MG63 (cell line): ENCODE results near the gene CFAP54. TPM values are rescaled to one million over a fixed set of nuclear protein-coding genes. Genes with fewer than 3 reads are reported as not detected.
"Not testable (repeated sequence)": the region's sequence is repeated elsewhere in the genome, so short reads cannot be mapped to it uniquely, and the experiment has no call there.

Experiments
- DNase-seq: peaks from one replicate; pipeline ENCODE4 v3.0.0-alpha.2; 2020
- H3K27me3 ChIP-seq: fragments of 250-450 bp; sonication (Bioruptor Pico); 2 replicates; pipeline ENCODE4 v1.5.1; 2020; ENCODE audit warnings: mild to moderate bottlenecking, moderate library complexity
- H3K36me3 ChIP-seq: fragments of 250-450 bp; sonication (Bioruptor Pico); 2 replicates; pipeline ENCODE4 v1.5.1; 2020; ENCODE audit warnings: mild to moderate bottlenecking, moderate library complexity
- H3K4me3 ChIP-seq: fragments of 250-450 bp; sonication (Bioruptor Pico); 2 replicates; pipeline ENCODE4 v1.5.1; 2020; ENCODE audit warnings: mild to moderate bottlenecking, moderate library complexity
- H3K9me3 ChIP-seq: fragments of 250-450 bp; sonication (Bioruptor Pico); 2 replicates; pipeline ENCODE4 v1.5.1; 2020; ENCODE audit warnings: mild to moderate bottlenecking, moderate library complexity
- total RNA-seq: library from RNA; depleted of rRNA; stranded (reverse); fragments of >200 nt; shearing (Covaris generic); gene quantifications from 2 replicates; pipeline ENCODE4 v1.2.3, GENCODE V29; 2014; ENCODE audit warnings: low replicate concordance

Gene CFAP54
- total RNA-seq, 1 experiment from 2014 or later = not detected

DNA sequence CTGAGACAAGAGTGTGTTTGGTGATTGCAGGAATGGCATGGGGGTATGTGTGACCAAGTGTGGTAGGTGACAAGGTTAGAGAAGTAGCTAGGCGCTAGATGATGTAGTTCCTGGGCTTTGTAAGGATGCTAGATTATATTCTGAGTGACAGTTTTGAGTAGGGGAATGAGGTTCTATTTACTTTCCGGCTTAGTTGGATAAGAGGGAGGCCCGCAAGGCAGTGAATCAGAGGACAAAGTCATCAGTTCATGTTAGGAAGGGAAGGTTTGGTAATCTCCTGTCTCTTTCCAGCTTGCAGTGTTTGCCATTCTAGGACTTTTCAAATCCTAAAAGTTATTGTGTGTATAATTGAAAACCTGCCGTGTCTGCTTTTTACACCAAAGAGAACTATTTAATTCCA lies 45.0 kb downstream of the CFAP54 start:
- no peak overlapping the region for H3K4me3 ChIP-seq
- no peak for DNase-seq
- H3K9me3 ChIP-seq = no peaks in the 10 kb centered on the region
- no peaks in the 10 kb centered on the region for H3K27me3 ChIP-seq
- H3K36me3 ChIP-seq = no peaks in the 10 kb centered on the region

DNA sequence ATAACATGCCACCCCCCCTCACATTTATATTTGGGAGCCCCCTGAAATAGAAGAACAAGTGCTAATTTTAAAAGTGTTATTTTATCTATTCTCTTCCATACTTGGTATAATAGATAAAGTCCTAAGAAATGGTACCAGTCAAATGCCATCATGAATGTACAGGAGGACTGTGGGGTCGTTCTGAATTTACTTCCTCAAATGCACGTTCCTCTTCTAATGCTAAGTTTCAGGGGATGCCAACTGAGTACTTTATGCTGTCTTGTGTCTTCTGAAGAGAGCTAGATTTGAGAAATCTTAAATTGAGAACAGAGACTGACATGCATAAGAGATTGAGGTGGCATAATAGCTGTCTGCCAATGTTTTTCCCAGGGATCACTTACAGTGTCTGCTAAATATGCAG lies 59.0 kb downstream of the CFAP54 start:
- H3K27me3 ChIP-seq = no peaks in the 10 kb centered on the region
- H3K9me3 ChIP-seq = no peaks in the 10 kb centered on the region
- H3K4me3 ChIP-seq = no peak overlapping the region
- H3K36me3 ChIP-seq = no peaks in the 10 kb centered on the region
- DNase-seq = no peak

DNA sequence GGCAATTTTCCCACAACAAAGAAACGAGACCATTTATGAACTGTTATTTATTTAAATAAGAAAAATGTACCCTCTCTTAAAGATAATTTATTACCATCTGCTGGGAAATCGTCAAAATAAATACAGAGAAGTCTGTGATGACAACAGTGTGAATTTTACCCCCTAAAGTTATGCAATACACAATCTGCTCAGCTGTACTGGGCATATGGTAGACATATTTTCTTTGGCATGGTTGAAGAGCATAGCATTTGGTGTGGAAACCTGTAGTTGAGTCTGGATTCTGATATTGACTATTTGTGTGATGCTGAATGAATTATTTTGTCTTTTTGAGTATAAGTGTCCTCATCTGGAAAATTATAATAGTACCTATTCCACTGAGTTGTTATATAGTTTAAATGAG lies 60.0 kb downstream of the CFAP54 start:
- Histone ChIP-seq H3K27me3 (no peaks in the 10 kb centered on the region), H3K36me3 (no peaks in the 10 kb centered on the region), H3K9me3 (no peaks in the 10 kb centered on the region), H3K4me3 (no peak overlapping the region)
- DNase-seq = no peak

DNA sequence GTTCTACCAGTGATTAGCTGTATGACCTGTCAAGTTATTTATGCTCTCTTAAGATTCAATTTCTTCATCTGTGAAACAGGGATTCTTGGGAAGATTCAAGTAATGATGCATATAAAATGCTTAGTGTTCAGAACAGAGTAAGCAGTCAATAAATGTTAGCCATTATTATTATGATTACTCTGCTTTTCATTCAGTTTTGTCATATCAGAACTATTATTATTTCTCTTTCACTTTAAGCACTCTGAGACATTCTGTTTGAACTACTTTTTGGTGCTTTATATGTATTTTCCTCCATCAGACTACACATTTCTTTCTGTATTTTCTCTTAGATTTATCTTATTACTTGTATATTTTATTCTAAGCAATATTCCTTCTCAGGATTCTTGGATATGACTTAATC lies 81.2 kb downstream of the CFAP54 start:
- Histone ChIP-seq H3K27me3 (no peaks in the 10 kb centered on the region), H3K9me3 (no peaks in the 10 kb centered on the region), H3K4me3 (no peak overlapping the region), H3K36me3 (no peaks in the 10 kb centered on the region)
- DNase-seq = no peak

DNA sequence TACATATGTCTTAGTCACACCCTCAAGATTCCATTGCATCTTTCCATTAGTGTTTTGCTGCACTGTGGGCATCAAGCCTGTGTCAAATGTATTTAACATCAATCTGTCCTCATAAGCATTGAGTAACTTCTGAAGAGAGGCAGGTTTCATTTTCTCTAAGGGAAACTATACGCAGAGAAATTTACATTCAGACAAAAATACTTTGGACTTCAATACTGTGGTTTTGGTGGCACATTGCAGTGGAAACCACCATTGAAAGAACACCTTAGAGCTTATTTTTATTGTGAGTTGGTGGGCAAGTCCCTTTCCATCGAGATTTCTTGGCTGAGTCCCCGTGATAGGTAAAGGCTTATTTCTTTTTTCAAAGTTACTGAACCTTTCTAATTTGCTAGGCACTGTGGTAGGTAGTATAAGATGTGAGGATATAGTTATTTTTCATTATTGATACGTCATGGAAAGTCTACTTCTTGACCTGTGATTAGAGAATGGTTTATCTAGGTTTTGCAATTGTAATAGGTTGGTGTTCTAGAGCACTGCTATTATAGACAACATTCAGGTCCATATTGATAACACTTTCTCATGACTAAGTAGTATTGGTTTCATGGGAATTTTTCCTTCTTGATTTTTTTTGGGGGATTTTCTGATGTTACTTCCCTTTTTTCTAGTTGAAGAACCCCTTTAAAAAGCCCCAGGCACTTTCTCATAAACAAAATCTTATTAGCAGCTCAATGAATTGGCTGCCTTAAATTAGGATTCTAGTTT lies 81.9 kb downstream of the CFAP54 start:
- H3K9me3 ChIP-seq = no peaks in the 10 kb centered on the region
- no peaks in the 10 kb centered on the region for H3K36me3 ChIP-seq
- H3K27me3 ChIP-seq = no peaks in the 10 kb centered on the region
- H3K4me3 ChIP-seq = no peak overlapping the region
- DNase-seq = no peak

DNA sequence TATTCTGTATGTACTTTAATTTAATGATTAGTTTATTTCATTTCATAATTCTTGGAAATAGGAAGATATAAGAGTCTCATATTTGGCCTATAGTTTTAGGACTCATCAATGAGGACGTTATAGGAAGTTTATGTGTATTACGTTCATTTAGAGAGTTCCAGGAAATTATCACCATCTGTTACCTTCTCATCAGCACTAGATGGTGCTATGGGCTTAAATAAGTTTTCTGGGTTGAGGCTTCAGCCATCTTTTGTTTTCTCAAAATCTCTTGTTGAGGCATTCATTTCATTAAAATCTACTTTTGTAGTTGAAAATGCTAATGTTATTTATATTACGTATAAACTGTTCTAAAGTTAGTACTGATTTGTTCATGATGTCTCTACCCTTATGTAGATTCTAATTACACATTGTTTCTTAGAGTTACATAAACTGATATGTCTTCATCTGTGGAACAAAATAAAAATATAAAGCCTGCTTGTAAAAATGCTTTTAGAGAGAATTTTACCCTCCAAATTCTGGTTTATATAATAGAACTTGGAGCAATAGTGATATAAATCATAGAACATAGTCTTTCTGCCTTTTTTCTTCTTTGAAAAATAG lies 89.2 kb downstream of the CFAP54 start:
- no peaks in the 10 kb centered on the region for H3K36me3 ChIP-seq
- no peak overlapping the region for H3K4me3 ChIP-seq
- no peaks in the 10 kb centered on the region for H3K9me3 ChIP-seq
- no peak for DNase-seq
- no peaks in the 10 kb centered on the region for H3K27me3 ChIP-seq

DNA sequence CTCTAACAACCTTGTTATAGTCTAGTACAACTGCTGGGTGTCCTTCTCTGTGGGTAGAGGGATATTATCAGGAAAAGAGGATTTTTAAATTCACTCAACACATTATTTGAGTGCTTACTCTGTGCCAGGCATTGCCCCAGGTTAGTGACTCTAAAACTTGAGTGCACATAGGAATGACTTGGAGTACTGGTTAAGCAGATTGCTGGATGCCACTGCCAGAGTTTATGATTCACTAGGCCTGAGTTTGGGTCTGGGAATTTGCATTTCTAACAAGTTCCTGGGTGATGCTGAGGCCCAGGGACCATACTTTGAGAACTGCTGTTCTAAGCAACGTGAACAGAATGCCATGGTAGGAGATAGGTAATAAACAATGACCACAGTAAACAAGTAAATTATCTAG lies 96.6 kb downstream of the CFAP54 start:
- Histone ChIP-seq H3K36me3 (no peaks in the 10 kb centered on the region), H3K27me3 (no peaks in the 10 kb centered on the region), H3K9me3 (no peaks in the 10 kb centered on the region), H3K4me3 (no peak overlapping the region)
- peak; percentile 7 for DNase-seq

DNA sequence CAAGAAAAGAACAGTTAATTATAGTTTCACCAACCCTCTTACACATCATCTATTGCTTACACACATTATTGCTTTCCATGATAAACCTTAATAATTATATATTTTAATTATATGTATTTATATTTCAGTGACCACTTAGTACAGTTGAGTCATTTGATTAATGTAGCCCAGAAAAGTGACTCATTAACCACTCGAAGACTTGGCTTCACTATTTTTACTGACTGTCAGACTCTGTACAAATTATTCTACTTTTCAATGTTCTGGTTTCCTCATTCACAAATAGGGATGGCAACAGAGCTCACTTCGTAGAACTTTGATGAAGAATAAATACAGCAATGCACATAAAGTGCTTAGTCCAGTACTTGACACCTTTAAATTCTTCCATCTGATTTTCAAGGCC lies 98.3 kb downstream of the CFAP54 start:
- Histone ChIP-seq H3K27me3 (no peaks in the 10 kb centered on the region), H3K4me3 (no peak overlapping the region), H3K36me3 (no peaks in the 10 kb centered on the region), H3K9me3 (no peaks in the 10 kb centered on the region)
- no peak for DNase-seq

DNA sequence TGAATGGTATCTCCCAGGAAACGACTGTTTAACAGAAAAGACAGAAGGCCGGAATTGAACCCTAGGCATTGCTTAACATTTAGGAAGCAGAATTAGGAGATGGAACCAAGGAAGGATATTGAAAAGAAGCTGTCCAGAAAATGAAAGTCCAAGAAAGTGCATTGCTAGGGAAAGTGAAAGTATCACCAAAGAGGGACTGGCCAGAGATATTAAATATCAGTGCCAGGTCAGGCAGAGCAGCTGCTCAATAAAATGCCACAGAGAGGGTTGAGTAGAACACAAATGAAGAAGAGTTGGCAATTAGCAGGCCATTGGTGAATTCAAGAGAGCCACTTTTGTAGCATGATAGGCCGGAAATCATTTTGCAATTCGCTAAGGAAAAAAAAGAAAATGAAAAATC lies 101.6 kb downstream of the CFAP54 start:
- no peak for DNase-seq
- H3K27me3 ChIP-seq = no peaks in the 10 kb centered on the region
- no peaks in the 10 kb centered on the region for H3K9me3 ChIP-seq
- H3K4me3 ChIP-seq = no peak overlapping the region
- H3K36me3 ChIP-seq = no peaks in the 10 kb centered on the region

DNA sequence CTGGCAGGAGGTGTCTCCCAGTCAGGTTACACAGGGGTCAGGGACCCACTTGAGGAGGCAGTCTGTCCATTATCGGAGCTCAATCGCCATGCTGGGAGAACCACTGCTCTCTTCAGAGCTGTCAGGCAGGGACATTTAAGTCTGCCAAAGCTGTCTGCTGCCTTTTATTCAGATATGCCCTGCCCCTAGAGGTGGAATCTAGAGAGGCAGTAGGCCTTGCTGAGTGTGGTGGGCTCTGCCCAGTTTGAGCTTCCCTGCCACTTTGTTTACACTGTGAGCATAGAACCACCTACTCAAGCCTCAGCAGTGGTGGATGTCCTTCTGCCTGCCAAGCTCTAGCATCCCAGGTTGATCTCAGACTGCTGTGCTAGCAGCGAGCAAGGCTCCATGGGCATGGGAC lies 115.0 kb downstream of the CFAP54 start:
- not testable (repeated sequence) for H3K36me3 ChIP-seq, H3K9me3 ChIP-seq, H3K4me3 ChIP-seq, H3K27me3 ChIP-seq, DNase-seq

DNA sequence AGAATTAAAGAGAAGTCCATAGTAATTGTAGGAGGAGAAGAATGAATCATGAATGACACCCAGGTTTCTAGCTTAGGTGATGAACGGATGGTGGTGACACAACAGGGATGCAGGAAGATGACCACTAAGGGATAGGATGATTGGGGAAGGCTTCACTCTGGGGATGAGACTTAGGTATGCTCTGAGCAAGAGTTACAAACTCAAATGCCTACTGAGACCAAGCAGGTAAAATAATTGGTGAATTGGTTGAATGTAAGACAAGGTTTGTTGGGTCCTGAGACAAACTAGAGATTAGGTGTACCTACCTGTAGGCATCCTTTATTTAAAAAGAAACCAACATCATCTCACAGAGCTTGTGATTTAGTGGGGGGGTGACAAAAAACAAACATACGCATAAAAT lies 116.3 kb downstream of the CFAP54 start:
- H3K9me3 ChIP-seq = no peaks in the 10 kb centered on the region
- no peak overlapping the region for H3K4me3 ChIP-seq
- no peaks in the 10 kb centered on the region for H3K36me3 ChIP-seq
- no peak for DNase-seq
- H3K27me3 ChIP-seq = peaks cover 7% of the 10 kb centered on the region

DNA sequence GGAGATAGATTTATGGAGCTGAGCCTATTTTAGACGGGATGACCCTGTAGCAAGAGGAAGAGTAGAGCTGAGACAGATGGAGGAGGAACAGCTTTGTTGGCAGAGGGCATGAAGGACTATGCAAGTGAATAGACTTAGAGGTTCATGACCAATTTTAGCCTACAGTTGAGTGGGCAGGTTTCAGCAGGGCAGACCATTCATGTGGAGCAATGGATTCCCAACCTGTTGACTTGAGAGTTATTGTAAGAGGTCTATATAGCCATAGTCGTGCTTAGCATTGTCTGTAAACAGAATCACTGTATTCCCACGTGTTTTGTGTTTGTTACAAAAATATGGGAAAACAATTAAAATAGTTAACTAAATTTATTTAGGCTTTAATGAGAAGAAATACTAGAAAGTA lies 116.8 kb downstream of the CFAP54 start:
- H3K9me3 ChIP-seq = no peaks in the 10 kb centered on the region

DNA sequence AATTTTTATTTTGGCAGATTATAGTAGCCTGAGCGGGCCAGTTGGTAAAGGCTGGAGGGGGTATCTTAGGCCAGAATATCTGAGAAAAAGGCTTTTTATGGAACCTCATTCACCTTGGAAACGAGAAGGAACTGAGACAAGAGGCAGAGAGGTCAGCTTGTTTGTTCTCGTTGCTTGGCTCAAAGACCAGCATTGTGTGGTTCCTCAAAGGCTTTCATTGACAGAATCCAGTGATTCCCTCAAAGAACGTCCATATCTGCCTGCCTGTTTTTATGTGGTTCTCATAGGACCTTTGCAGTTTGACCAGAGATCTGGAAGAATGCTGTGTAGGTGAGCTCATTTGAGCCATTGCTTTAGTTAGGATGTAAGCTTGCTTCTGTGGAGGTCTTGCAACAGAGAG lies 117.3 kb downstream of the CFAP54 start:
- DNase-seq = no peak
- Histone ChIP-seq H3K36me3 (no peaks in the 10 kb centered on the region), H3K9me3 (no peaks in the 10 kb centered on the region), H3K27me3 (peaks cover 7% of the 10 kb centered on the region), H3K4me3 (no peak overlapping the region)

More for the DNA sequence above, 116.8 kb downstream of the CFAP54 start:
- DNase-seq = no peak
- no peaks in the 10 kb centered on the region for H3K36me3 ChIP-seq
- peaks cover 7% of the 10 kb centered on the region for H3K27me3 ChIP-seq
- H3K4me3 ChIP-seq = no peak overlapping the region

DNA sequence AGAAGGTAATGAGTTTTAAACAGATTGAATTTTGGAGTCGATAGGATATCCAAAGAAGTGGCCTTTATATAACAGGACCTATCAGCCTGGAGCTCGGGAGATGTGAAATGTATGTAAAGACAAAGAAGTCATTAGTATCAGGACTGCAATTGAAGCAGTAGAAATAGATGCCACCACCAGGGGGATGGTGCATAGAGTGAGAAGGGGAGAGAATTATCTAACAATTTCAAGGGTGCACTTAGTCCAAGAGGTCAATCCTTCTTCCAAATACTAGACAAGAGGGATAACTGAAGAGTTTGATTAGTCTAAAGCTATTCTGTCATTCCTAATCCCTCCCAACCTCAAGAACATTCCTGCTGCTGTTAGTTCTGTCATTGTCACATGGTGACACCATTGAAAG lies 127.8 kb downstream of the CFAP54 start:
- H3K27me3 ChIP-seq = no peaks in the 10 kb centered on the region
- no peak for DNase-seq
- no peak overlapping the region for H3K4me3 ChIP-seq
- H3K36me3 ChIP-seq = no peaks in the 10 kb centered on the region
- no peaks in the 10 kb centered on the region for H3K9me3 ChIP-seq

DNA sequence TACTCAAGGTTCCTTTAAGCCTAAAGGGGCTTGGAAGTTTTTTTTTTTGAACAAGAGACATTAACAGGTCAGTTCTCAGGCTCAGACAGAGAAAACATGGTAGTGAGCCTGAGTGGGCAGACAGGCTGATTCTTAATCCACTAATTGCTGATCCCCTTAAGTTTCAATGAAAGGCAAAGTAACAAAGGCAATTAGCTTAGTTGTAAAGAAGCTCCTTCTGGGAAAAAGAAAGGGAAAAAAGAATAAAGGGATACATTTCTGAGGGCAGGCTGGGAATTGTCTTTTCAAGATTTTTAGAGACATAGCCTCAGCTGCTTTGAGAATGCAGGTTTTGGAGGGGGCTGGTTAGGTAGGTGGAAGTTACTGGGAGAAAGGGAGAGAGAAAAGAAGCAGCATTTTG lies 133.8 kb downstream of the CFAP54 start:
- Histone ChIP-seq H3K36me3 (no peaks in the 10 kb centered on the region), H3K9me3 (no peaks in the 10 kb centered on the region), H3K27me3 (no peaks in the 10 kb centered on the region), H3K4me3 (no peak overlapping the region)
- no peak for DNase-seq

DNA sequence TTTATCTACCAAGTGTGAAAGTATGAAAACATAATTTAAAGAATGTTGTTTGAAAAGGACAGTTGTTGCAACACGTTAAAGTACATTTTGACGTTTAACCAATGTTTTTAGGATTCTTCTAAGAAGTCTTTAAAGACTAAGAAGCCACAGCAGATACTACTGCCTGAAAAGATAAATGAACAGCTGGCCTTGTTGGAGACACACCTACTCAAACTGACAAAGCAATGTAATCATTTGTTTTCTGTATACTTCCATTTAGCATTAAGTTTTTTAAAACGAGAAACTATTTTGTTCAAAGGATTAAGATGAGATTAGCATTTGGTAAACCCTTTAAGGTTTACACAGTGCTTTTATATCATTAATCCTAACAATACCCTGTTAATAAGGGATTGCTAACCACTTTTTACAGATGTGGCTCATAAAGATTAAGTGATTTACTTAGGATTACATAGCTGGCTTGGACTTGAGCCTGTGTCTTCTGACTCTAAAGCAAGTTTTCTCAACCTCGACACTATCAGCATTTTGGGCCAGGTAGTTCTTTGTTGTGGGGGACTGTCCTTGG lies 134.4 kb downstream of the CFAP54 start:
- H3K27me3 ChIP-seq = no peaks in the 10 kb centered on the region
- no peaks in the 10 kb centered on the region for H3K9me3 ChIP-seq
- H3K4me3 ChIP-seq = no peak overlapping the region
- no peaks in the 10 kb centered on the region for H3K36me3 ChIP-seq
- DNase-seq = no peak

DNA sequence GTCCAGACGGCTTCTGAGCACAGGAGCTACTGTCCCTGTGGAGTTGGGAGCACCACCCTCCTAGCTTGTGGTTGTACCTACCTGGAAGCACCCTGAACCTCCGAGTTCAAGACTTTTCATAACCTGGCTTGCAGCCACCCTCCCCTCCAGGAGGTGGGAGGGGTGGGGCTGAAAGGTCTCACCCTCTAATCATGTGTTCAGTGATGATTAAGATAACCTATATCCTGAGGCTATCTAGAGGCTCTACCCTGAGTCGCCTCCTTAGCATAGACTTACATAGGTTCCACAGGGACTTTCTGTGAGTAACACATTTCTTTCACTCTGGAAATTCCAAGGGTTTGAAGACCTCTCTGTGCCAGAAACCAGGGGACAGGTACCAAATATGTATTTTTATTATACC lies 146.5 kb downstream of the CFAP54 start:
- no peaks in the 10 kb centered on the region for H3K36me3 ChIP-seq
- H3K27me3 ChIP-seq = no peaks in the 10 kb centered on the region
- no peak overlapping the region for H3K4me3 ChIP-seq
- no peak for DNase-seq
- no peaks in the 10 kb centered on the region for H3K9me3 ChIP-seq

DNA sequence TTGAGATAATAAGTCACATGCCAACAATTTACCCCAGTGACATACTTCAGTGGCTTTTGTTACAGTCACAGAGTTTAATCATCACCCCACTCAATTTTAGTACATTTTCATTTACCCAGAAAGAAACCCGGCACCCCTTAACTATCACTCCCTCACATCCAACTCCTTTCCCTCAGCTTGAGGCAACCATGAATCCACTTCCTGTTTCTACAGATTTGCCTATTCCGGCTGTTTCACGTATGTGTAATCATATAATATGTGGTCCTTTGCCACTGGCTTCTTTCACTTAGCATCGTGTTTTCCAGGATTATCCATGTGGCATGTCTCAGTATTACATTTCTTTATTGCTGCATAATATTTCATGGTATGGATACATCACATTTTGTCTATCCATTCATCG lies 147.5 kb downstream of the CFAP54 start:
- no peaks in the 10 kb centered on the region for H3K9me3 ChIP-seq
- H3K4me3 ChIP-seq = no peak overlapping the region
- H3K36me3 ChIP-seq = no peaks in the 10 kb centered on the region

More for the DNA sequence above, 147.5 kb downstream of the CFAP54 start:
- DNase-seq = no peak
- no peaks in the 10 kb centered on the region for H3K27me3 ChIP-seq
